SK-N-SH (cell line): ENCODE measurements around the gene ULK3. TPM values are rescaled to one million over a fixed set of nuclear protein-coding genes. Genes with fewer than 3 reads are reported as not detected.
A peak's percentile ranks its signal among the peaks of the same experiment; 100 is the strongest.

Experiments
- CTCF ChIA-PET: fragments of 300-600, 350-600 bp; formaldehyde crosslinking; extraction: SDS; loops from one replicate; lab custom pipeline; 2021; lab: Yijun Ruan, JAX
- POLR2A ChIA-PET: fragments of 350-600 bp; sonication (Branson Sonifier 250); formaldehyde crosslinking; extraction: SDS; loops from one replicate; lab custom pipeline; 2020; ENCODE audit warnings: antibody characterized with exemption, inconsistent platforms; lab: Yijun Ruan, JAX
- DNase-seq: peaks from one replicate; pipeline ENCODE4 v3.0.0; 2012
- H2AFZ ChIP-seq: fragments of 200-600 bp; sonication (generic); 2 replicates; pipeline ENCODE4 v1.8.1; 2016; ENCODE audit warnings: antibody characterized with exemption, mild to moderate bottlenecking, low read depth
- H3F3A ChIP-seq: fragments of 200-600 bp; sonication (generic); replicated peaks from 2 replicates; pipeline ENCODE3; 2016; ENCODE audit warnings: antibody characterized with exemption, mild to moderate bottlenecking; ENCODE audit not compliant: insufficient read depth
- H3K27ac ChIP-seq, 2 experiments: fragments of 200-500 bp in 1 of 2; fragments of 200-600 bp in 1 of 2; sonication (Bioruptor generic) in 1 of 2; sonication (generic), shearing (Covaris generic) in 1 of 2; 2 replicates each; pipeline versions ENCODE4 v1.5.1 to v1.6.1; 2014 to 2016; ENCODE audit warnings: low read depth in 2 of 2, inconsistent platforms in 1 of 2, low read length in 1 of 2, mild to moderate bottlenecking in 1 of 2, mixed read lengths in 1 of 2
- H3K27me3 ChIP-seq: fragments of 200-600 bp; sonication (generic), shearing (Covaris generic); 2 replicates; pipeline ENCODE4 v1.6.1; 2016; ENCODE audit warnings: mixed run types; ENCODE audit not compliant: insufficient read depth
- H3K36me3 ChIP-seq, 2 experiments: fragments of 200-500 bp in 1 of 2; fragments of 200-600 bp in 1 of 2; sonication (Bioruptor generic) in 1 of 2; sonication (generic) in 1 of 2; replicated peaks in 1 of 2; 2 replicates each; pipeline versions ENCODE3 to v1.5.1; 2014 to 2016; ENCODE audit warnings: low read length in 1 of 2, mild to moderate bottlenecking in 1 of 2; ENCODE audit not compliant: insufficient read depth in 2 of 2, control insufficient read depth in 1 of 2
- H3K4me1 ChIP-seq, 2 experiments: fragments of 200-500 bp in 1 of 2; fragments of 200-600 bp in 1 of 2; sonication (Bioruptor generic) in 1 of 2; sonication (generic), shearing (Covaris generic) in 1 of 2; 2 replicates each; pipeline versions ENCODE4 v1.5.1 to v1.6.1; 2014 to 2016; ENCODE audit warnings: low read depth in 1 of 2, low read length in 1 of 2, mixed run types in 1 of 2; ENCODE audit not compliant: insufficient read depth in 2 of 2, control insufficient read depth in 1 of 2
- H3K4me2 ChIP-seq: fragments of 200-600 bp; sonication (generic), shearing (Covaris generic); 2 replicates; pipeline ENCODE4 v1.6.1; 2017; ENCODE audit warnings: mixed run types
- H3K4me3 ChIP-seq, 2 experiments: fragments of 200-500 bp in 1 of 2; fragments of 200-600 bp in 1 of 2; sonication (Bioruptor generic) in 1 of 2; sonication (generic), shearing (Covaris generic) in 1 of 2; 2 replicates each; pipeline versions ENCODE4 v1.5.1 to v1.8.1; 2014 to 2016; ENCODE audit warnings: low read depth in 2 of 2, inconsistent platforms in 1 of 2, low read length in 1 of 2, mild to moderate bottlenecking in 1 of 2, mixed read lengths in 1 of 2, moderate library complexity in 1 of 2
- H3K79me2 ChIP-seq: fragments of 200-600 bp; sonication (generic); 2 replicates; pipeline ENCODE4 v1.8.1; 2017; ENCODE audit warnings: mild to moderate bottlenecking; ENCODE audit not compliant: insufficient read depth
- H3K9ac ChIP-seq: fragments of 200-600 bp; sonication (generic); 2 replicates; pipeline ENCODE4 v1.6.1; 2017; ENCODE audit warnings: mixed run types
- H3K9me2 ChIP-seq: fragments of 200-600 bp; sonication (generic); 2 replicates; pipeline ENCODE4 v1.6.1; 2017; ENCODE audit warnings: mixed run types
- H3K9me3 ChIP-seq: fragments of 200-600 bp; sonication (generic); 2 replicates; pipeline ENCODE4 v1.6.1; 2017; ENCODE audit warnings: mixed run types, mild to moderate bottlenecking, moderate library complexity
- H4K20me1 ChIP-seq: fragments of 200-600 bp; sonication (generic); 2 replicates; pipeline ENCODE4 v1.6.1; 2017; ENCODE audit warnings: mild to moderate bottlenecking, mixed run types; ENCODE audit not compliant: insufficient read depth
- CTCF ChIP-seq: fragments of 200-600 bp; sonication (generic); IDR thresholded peaks from 2 replicates; pipeline ENCODE4 v1.6.1; 2017; ENCODE audit warnings: antibody characterized with exemption, mild to moderate bottlenecking, moderate library complexity
- ELF1 ChIP-seq: IDR thresholded peaks from 2 replicates; pipeline ENCODE4 v1.4.0; 2012
- IRF3 ChIP-seq: fragments of 150-350 bp; IDR thresholded peaks from 2 replicates; pipeline ENCODE4 v1.6.1; 2016; ENCODE audit warnings: mild to moderate bottlenecking, low read depth, low read length
- MAX ChIP-seq: IDR thresholded peaks from 2 replicates; pipeline ENCODE4 v1.4.0; 2012; ENCODE audit warnings: low read depth
- MXI1 ChIP-seq: IDR thresholded peaks from 2 replicates; pipeline ENCODE4 v1.6.1; 2012; ENCODE audit warnings: mild to moderate bottlenecking, low read depth, low read length, improper control_type of control experiment
- NFIC ChIP-seq: IDR thresholded peaks from 2 replicates; pipeline ENCODE4 v1.4.0; 2012; ENCODE audit warnings: borderline replicate concordance
- NRF1 ChIP-seq: IDR thresholded peaks from 2 replicates; pipeline ENCODE4 v1.6.1; 2012; ENCODE audit warnings: low read depth, mild to moderate bottlenecking, low read length
- POLR2AphosphoS5 ChIP-seq: IDR thresholded peaks from 2 replicates; pipeline ENCODE4 v1.6.1; 2012; ENCODE audit warnings: low read depth, low read length
- RCOR1 ChIP-seq: fragments of 150-350 bp; IDR thresholded peaks from 2 replicates; pipeline ENCODE4 v1.6.1; 2017; ENCODE audit warnings: antibody characterized with exemption, low read length
- RFX5 ChIP-seq: IDR thresholded peaks from 2 replicates; pipeline ENCODE4 v1.6.1; 2012; ENCODE audit warnings: mild to moderate bottlenecking, improper control_type of control experiment, low read length
- RXRA ChIP-seq: IDR thresholded peaks from 2 replicates; pipeline ENCODE4 v1.4.0; 2012; ENCODE audit warnings: low read depth, mild to moderate bottlenecking, borderline replicate concordance
- TAF1 ChIP-seq: IDR thresholded peaks from 2 replicates; pipeline ENCODE4 v1.6.1; 2012; ENCODE audit warnings: low read depth, mild to moderate bottlenecking, low read length, moderate library complexity, borderline replicate concordance
- TEAD4 ChIP-seq: IDR thresholded peaks from 2 replicates; pipeline ENCODE4 v1.4.0; 2012; ENCODE audit warnings: mild to moderate bottlenecking, borderline replicate concordance; ENCODE audit not compliant: insufficient read depth
- WGBS: methylation state at CpG from one replicate; pipeline ENCODE4 v1.1.6; 2017; ENCODE audit warnings: low lambda C conversion rate; 5-methylcytosine and 5-hydroxymethylcytosine counted together
- polyA plus RNA-seq, 3 experiments: library from polyadenylated mRNA; depleted of rRNA; stranded (reverse); fragments of >200 nt; gene quantifications; 2 replicates each; pipeline ENCODE4 v1.2.3, GENCODE V29; 2012
- TF ChIP-seq, protein P1 (sequence below): IDR thresholded peaks from 2 replicates; pipeline ENCODE4; 2012

ULK3 gene
- polyA plus RNA-seq, 1 of the 3 experiments (the other 2 are of a cell fraction), result 41.3 TPM

DNA sequence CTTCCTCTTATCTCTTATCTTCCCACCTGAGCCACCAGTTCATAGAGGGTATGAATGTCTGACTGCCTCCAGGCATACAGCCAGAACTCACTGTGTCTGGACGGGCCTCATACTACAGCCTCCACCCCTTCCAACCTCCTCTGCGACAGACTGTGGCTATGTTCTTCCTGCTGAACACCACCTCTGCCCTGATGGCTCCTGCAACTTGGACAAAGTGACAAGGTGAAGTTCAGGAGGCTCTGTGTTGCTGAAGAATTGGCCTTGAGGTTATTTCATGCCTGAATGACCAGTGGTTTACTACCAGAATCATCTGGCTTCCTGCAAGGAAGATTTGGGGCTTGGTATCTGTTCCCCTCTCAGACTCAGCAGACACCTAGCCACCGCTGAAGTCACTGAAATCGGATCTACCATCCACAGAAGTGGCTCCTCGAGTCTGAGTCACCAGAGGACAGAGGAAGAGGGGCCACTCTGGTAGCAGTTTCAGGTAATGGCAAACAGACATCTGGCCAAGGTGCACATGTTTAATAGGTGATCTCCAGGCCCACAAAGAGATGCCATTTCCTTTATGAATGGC is 14.2 kb upstream of the ULK3 start:
- Histone ChIP-seq H3K9me2 (no peaks in the 10 kb centered on the region), H4K20me1 (peaks cover 14% of the 10 kb centered on the region; the same call in 1 of the 2 replicates), H3K36me3 (peaks cover 3 to 20% of the 10 kb centered on the region in 2 experiments), H3K4me1 (peaks cover 0 to 18% of the 10 kb centered on the region in 2 experiments; a peak in 1 of 4 replicates), H2AFZ (no peak overlapping the region), H3K9ac (no peak overlapping the region), H3K79me2 (peaks cover 66% of the 10 kb centered on the region), H3K27ac (no peak overlapping the region; a peak in 1 of 4 replicates), H3K9me3 (no peaks in the 10 kb centered on the region), H3K4me2 (no peak overlapping the region), H3K4me3 (no peak overlapping the region), H3F3A (no peaks in the 10 kb centered on the region), H3K27me3 (no peaks in the 10 kb centered on the region)
- TF ChIP-seq NFIC, result no peak
- WGBS, result 81% methylated on average over 2 of the region's 5 CpGs
- POLR2A ChIA-PET, result no interaction called here
- peak; percentile 28 for DNase-seq
- CTCF ChIA-PET, result interaction anchor here (1.2 to 3.1 kb wide), 4 partner anchors 14 to 93 kb away, joined by 3 to 9 read pairs (median 5); partner anchors contain the start of gene ULK3

GRCh38 chr15:74856537-74856936 is 13.6 kb upstream of the ULK3 start:
- no peak for DNase-seq
- Histone ChIP-seq H3K36me3 (peaks cover 3 to 27% of the 10 kb centered on the region in 2 experiments), H3K27ac (no peak overlapping the region), H3K9ac (no peak overlapping the region), H4K20me1 (peaks cover 14% of the 10 kb centered on the region; the same call in 1 of the 2 replicates), H3K4me3 (no peak overlapping the region), H3K9me3 (no peaks in the 10 kb centered on the region), H3F3A (no peaks in the 10 kb centered on the region), H3K27me3 (no peaks in the 10 kb centered on the region), H3K4me2 (no peak overlapping the region), H3K9me2 (no peaks in the 10 kb centered on the region), H3K4me1 (peaks cover 0 to 18% of the 10 kb centered on the region in 2 experiments; a peak in 1 of 4 replicates), H3K79me2 (peaks cover 59% of the 10 kb centered on the region), H2AFZ (no peak overlapping the region)
- TF ChIP-seq MXI1, result no peak
- no peak for TF ChIP-seq TEAD4
- TF ChIP-seq IRF3, result no peak
- no peak for TF ChIP-seq RFX5
- TF ChIP-seq NRF1, result no peak
- no peak for TF ChIP-seq CTCF
- no peak for TF ChIP-seq TAF1
- no peak for TF ChIP-seq ELF1
- TF ChIP-seq MAX, result no peak
- TF ChIP-seq, protein P1, sequence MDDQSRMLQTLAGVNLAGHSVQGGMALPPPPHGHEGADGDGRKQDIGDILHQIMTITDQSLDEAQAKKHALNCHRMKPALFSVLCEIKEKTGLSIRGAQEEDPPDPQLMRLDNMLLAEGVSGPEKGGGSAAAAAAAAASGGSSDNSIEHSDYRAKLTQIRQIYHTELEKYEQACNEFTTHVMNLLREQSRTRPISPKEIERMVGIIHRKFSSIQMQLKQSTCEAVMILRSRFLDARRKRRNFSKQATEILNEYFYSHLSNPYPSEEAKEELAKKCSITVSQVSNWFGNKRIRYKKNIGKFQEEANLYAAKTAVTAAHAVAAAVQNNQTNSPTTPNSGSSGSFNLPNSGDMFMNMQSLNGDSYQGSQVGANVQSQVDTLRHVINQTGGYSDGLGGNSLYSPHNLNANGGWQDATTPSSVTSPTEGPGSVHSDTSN, result no peak
- no peak for TF ChIP-seq RCOR1
- TF ChIP-seq POLR2AphosphoS5, result no peak
- no peak for TF ChIP-seq RXRA
- POLR2A ChIA-PET, result no interaction called here
- CTCF ChIA-PET, result interaction anchor here (0.6 to 3.1 kb wide), 5 partner anchors 11 to 94 kb away, joined by 3 to 9 read pairs (median 5); partner anchors contain the start of gene ULK3
- 95% methylated on average over 1 of the region's 1 CpG for WGBS
